Thyroid gland (tissue), 4 donors: ENCODE results near the gene YRDC.

Source experiments
- POLR2A ChIP-seq, 2 donors: fragments of 450-650 bp; IDR thresholded peaks; one replicate each; pipeline ENCODE4 v1.6.1; 2017; ENCODE audit warnings: antibody characterized with exemption in 2 of 2, mild to moderate bottlenecking in 2 of 2, moderate library complexity in 1 of 2
- TF ChIP-seq, protein P1 (sequence below), 6 experiments: fragments of 200-600 bp in 3 of 6; fragments of 450-650 bp in 3 of 6; sonication (generic) in 3 of 6; IDR thresholded peaks; one replicate each; pipeline ENCODE4 v1.5.1; 2016 to 2019; ENCODE audit warnings: antibody characterized with exemption in 6 of 6, mild to moderate bottlenecking in 2 of 6, inconsistent platforms in 1 of 6, moderate library complexity in 1 of 6

DNA sequence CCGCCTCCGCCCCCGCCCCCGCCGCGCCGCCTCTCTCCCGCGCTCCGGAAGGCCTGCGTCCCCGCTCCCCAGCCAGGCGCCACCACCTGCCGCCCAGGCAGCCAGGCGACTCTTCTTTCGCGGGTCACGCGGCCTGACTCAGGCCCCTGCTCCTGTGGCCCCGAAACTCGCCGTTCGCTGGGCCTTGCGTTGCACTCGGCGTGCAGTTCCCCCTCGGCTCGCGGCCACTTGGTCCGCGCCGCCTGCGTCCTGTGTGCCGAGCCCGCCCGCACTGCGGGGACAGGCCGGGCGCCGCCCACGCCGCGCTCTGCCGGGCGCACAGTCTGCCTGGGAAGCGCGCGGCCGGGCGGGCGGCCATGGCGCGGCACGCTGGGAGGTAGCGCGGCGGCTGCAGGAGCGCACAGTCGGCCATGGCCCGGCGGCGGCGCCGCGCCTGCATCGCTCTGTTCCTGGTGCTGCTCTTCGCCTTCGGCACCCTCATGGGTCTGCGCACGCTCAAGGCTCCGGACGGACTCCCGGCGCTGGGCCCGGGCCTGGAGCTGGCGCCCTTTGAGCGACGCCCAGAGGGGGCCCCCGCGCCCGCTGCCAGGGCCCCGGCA is 14.1 kb downstream of the YRDC start, which contains the start of gene MANEAL:
- TF ChIP-seq, protein P1, sequence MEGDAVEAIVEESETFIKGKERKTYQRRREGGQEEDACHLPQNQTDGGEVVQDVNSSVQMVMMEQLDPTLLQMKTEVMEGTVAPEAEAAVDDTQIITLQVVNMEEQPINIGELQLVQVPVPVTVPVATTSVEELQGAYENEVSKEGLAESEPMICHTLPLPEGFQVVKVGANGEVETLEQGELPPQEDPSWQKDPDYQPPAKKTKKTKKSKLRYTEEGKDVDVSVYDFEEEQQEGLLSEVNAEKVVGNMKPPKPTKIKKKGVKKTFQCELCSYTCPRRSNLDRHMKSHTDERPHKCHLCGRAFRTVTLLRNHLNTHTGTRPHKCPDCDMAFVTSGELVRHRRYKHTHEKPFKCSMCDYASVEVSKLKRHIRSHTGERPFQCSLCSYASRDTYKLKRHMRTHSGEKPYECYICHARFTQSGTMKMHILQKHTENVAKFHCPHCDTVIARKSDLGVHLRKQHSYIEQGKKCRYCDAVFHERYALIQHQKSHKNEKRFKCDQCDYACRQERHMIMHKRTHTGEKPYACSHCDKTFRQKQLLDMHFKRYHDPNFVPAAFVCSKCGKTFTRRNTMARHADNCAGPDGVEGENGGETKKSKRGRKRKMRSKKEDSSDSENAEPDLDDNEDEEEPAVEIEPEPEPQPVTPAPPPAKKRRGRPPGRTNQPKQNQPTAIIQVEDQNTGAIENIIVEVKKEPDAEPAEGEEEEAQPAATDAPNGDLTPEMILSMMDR (IDR thresholded peaks at IDR 0.05) = no peak
- no peak for TF ChIP-seq POLR2A (IDR thresholded peaks at IDR 0.05)
